HUES64 (cell line): ENCODE data around the gene CHST2.

ENCODE experiments used
- H3K27ac ChIP-seq: 2 replicates; pipeline ENCODE4 v1.7.0; 2013; ENCODE audit warnings: low read depth, low read length, inconsistent platforms
- H3K27me3 ChIP-seq: 2 replicates; pipeline ENCODE4 v1.6.1; 2013; ENCODE audit warnings: mild to moderate bottlenecking, low read length; ENCODE audit not compliant: insufficient read depth
- H3K36me3 ChIP-seq: 2 replicates; pipeline ENCODE4 v1.6.1; 2013; ENCODE audit warnings: mild to moderate bottlenecking, low read length; ENCODE audit not compliant: insufficient read depth
- H3K4me1 ChIP-seq: 2 replicates; pipeline ENCODE4 v1.6.1; 2013; ENCODE audit warnings: mild to moderate bottlenecking, low read length, moderate library complexity; ENCODE audit not compliant: insufficient read depth
- H3K4me3 ChIP-seq: 2 replicates; pipeline ENCODE4 v1.5.1; 2013; ENCODE audit warnings: mild to moderate bottlenecking, low read length, moderate library complexity
- H3K9ac ChIP-seq: 2 replicates; pipeline ENCODE4 v1.6.1; 2013; ENCODE audit warnings: mild to moderate bottlenecking, low read depth, low read length
- H3K9me3 ChIP-seq: 2 replicates; pipeline ENCODE4 v1.6.1; 2013; ENCODE audit warnings: low read depth, low read length; ENCODE audit not compliant: insufficient read depth
- WGBS: fragments of 150-250, 120-280 bp; methylation state at CpG from one replicate; pipeline ENCODE4 v1.1.7; 2013; ENCODE audit warnings: missing lambda C conversion rate; 5-methylcytosine and 5-hydroxymethylcytosine counted together

Gene CHST2

GRCh38 chr3:143081844-143082778, 37.5 kb upstream of the CHST2 start:
- WGBS = 91% methylated on average over 18 of the region's 19 CpGs
- H3K27ac ChIP-seq = no peak overlapping the region
- H3K4me3 ChIP-seq = no peak overlapping the region
- no peaks in the 10 kb centered on the region for H3K36me3 ChIP-seq
- peaks cover 4% of the 10 kb centered on the region; the same call in 1 of the 2 replicates for H3K9me3 ChIP-seq
- H3K4me1 ChIP-seq = no peaks in the 10 kb centered on the region
- H3K9ac ChIP-seq = no peak overlapping the region
- H3K27me3 ChIP-seq = no peaks in the 10 kb centered on the region

DNA sequence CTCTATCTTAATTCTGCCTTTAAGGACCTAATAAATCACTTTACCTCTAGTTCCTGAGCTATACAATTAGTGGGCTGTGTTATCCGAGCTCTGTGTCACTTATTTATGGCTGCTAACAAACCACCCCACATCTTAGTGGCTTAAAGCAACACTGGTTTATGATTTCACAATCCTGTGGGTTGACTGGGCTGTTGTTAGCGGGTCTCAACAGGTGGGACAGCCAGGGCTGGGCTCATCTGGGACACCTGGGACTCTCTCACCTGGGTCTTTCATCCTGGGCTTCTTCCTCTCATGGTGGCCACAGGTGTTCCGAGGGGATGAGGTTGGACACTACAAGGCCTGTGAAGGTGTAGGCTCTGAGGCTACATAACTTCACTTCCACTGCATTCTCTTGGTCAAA, 35.8 kb upstream of the CHST2 start:
- Histone ChIP-seq H3K4me3 (no peak overlapping the region), H3K4me1 (no peaks in the 10 kb centered on the region), H3K36me3 (no peaks in the 10 kb centered on the region), H3K9ac (no peak overlapping the region), H3K27me3 (no peaks in the 10 kb centered on the region), H3K27ac (no peak overlapping the region), H3K9me3 (peaks cover 12% of the 10 kb centered on the region; the same call in 1 of the 2 replicates)
- over 99% methylated on average over 3 of the region's 3 CpGs for WGBS

- Histone ChIP-seq H3K36me3 (no peaks in the 10 kb centered on the region), H3K4me1 (no peaks in the 10 kb centered on the region), H3K4me3 (no peak overlapping the region), H3K27me3 (no peaks in the 10 kb centered on the region), H3K9ac (no peak overlapping the region), H3K27ac (no peak overlapping the region), H3K9me3 (peaks cover 12% of the 10 kb centered on the region; the same call in 1 of the 2 replicates)
- 94% methylated on average over 16 of the region's 17 CpGs for WGBS
Measured at GRCh38 chr3:143084856-143085731, 34.5 kb upstream of the CHST2 start.

DNA sequence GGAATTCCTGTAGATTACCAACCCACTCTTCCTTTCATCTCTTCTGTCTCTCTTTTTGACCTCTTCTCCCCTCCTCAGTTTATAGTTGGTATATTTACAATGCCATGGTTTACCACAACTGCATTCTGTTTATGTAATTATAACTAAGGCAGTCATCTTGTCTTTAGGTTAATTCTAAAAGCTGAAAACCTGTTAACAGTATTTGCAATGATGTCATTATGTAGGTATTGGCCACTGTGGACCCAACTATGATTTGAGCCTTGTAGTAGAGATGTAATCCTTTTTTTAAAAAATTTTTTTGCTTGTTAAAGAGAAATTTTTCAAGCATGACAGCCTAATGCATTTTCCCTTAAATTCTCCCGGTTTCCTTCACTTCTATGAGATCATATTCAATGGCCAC, 30.7 kb upstream of the CHST2 start:
- no peaks in the 10 kb centered on the region for H3K4me1 ChIP-seq
- no peaks in the 10 kb centered on the region for H3K36me3 ChIP-seq
- H3K9me3 ChIP-seq = peaks cover 12% of the 10 kb centered on the region; the same call in 1 of the 2 replicates
- no peaks in the 10 kb centered on the region for H3K27me3 ChIP-seq
- no peak overlapping the region for H3K4me3 ChIP-seq
- H3K27ac ChIP-seq = no peak overlapping the region
- 100% methylated on average over 1 of the region's 1 CpG for WGBS
- H3K9ac ChIP-seq = no peak overlapping the region

DNA sequence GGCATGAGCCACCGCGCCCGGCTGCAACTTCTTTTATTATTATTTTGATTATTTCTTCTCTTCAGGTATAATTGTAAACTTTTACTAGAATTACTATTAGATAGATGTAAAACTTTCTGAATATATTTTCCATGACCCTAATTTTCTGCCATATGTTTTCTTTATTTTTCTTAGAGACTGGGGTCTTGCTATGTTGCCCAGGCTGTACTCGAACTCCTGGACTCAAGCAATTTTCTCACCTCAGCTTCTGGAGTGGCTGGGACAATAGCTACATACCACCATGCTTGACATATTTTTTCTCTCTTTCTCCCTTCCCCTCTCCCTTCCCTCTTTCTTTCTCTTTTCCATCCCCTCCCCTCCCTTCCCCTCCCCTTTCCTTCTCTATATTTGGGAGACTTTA, 29.6 kb upstream of the CHST2 start:
- Histone ChIP-seq H3K27ac (no peak overlapping the region), H3K9ac (no peak overlapping the region), H3K27me3 (no peaks in the 10 kb centered on the region), H3K4me1 (no peaks in the 10 kb centered on the region), H3K9me3 (peaks cover 13% of the 10 kb centered on the region; the same call in 1 of the 2 replicates), H3K36me3 (no peaks in the 10 kb centered on the region), H3K4me3 (no peak overlapping the region)
- WGBS = 88% methylated on average over 1 of the region's 4 CpGs

GRCh38 chr3:143090486-143090885, 29.1 kb upstream of the CHST2 start:
- no peaks in the 10 kb centered on the region for H3K4me1 ChIP-seq
- no peaks in the 10 kb centered on the region for H3K27me3 ChIP-seq
- H3K9ac ChIP-seq = no peak overlapping the region
- H3K27ac ChIP-seq = no peak overlapping the region
- 0 out of 2 replicates have a peak, but pooled peaks cover 10% of the 10 kb centered on the region for H3K9me3 ChIP-seq
- H3K4me3 ChIP-seq = no peak overlapping the region
- 61% methylated on average over 5 of the region's 5 CpGs for WGBS
- H3K36me3 ChIP-seq = no peaks in the 10 kb centered on the region

GRCh38 chr3:143090976-143091837, 28.4 kb upstream of the CHST2 start:
- Histone ChIP-seq H3K27me3 (no peaks in the 10 kb centered on the region), H3K9me3 (peaks cover 15% of the 10 kb centered on the region; the same call in 1 of the 2 replicates), H3K27ac (no peak overlapping the region), H3K9ac (no peak overlapping the region), H3K4me1 (no peaks in the 10 kb centered on the region), H3K4me3 (no peak overlapping the region), H3K36me3 (no peaks in the 10 kb centered on the region)
- 95% methylated on average over 9 of the region's 9 CpGs for WGBS

DNA sequence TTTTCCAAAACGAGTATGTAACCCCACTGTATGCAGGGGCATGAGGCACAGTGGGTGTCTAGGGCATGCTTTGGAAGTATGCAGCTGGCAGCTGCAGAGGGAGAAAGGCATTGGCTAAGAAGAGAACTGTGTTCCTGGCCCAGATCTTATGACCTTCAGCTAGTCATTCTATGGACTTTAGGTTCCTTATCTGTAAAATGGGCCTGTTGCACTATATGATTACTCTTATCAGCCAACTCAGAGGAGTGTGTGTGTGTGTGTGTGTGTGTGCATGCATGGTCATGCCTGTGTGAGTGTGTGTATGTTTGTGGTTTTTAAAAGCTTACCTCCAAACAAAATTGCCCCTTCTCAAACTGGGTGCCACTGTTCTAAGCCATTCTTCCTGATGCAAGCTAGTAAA, 27.4 kb upstream of the CHST2 start:
- Histone ChIP-seq H3K4me3 (no peak overlapping the region), H3K9ac (no peak overlapping the region), H3K27ac (no peak overlapping the region), H3K27me3 (no peaks in the 10 kb centered on the region), H3K36me3 (no peaks in the 10 kb centered on the region), H3K9me3 (peaks cover 23% of the 10 kb centered on the region; the same call in 1 of the 2 replicates), H3K4me1 (no peaks in the 10 kb centered on the region)
- WGBS = 88% methylated on average over 1 of the region's 1 CpG

- Histone ChIP-seq H3K36me3 (no peaks in the 10 kb centered on the region), H3K4me1 (no peaks in the 10 kb centered on the region; the same call in 1 of the 2 replicates), H3K27me3 (no peaks in the 10 kb centered on the region), H3K9me3 (peaks cover 19% of the 10 kb centered on the region; the same call in 1 of the 2 replicates), H3K9ac (no peak overlapping the region), H3K4me3 (no peak overlapping the region), H3K27ac (no peak overlapping the region)
- WGBS = 76% methylated on average over 2 of the region's 2 CpGs
Measured at GRCh38 chr3:143095813-143096212, 23.8 kb upstream of the CHST2 start.

DNA sequence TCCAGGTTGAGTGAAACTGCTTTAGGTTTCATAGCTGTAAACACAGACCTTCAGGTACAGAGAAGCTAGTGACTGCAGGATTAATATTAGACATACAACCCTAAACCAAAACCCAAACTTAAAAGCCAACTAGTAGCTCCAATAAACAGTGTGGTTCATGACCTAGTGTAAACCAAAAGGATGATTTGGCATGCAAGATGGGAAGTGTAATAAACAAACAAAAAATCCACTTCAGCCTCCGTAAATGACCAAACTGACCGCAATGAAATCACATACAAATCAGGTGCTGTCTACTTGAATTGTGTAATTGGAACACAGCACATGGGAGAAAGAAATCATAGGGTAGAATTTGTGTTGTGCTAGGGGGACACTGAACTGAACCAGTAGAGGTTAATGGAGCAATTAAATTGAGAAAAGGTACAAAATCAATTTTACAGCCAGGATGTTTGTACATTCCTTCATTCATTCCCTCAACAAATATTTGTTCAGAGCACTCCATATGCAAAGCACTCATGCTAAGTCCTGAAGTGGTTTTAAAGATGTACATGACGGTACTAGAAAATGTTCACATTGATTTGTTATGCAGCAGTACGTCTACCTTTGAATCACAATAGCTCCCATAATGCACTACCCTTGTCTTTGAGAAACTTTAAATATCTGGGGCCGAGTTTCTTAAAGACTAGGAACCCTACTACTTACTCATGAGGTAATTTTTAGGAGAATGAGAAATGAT, 21.4 kb upstream of the CHST2 start:
- no peak overlapping the region for H3K27ac ChIP-seq
- no peaks in the 10 kb centered on the region for H3K36me3 ChIP-seq
- H3K9ac ChIP-seq = no peak overlapping the region
- H3K4me3 ChIP-seq = no peak overlapping the region
- WGBS = 91% methylated on average over 4 of the region's 5 CpGs
- peaks cover 20% of the 10 kb centered on the region; the same call in 1 of the 2 replicates for H3K9me3 ChIP-seq
- H3K4me1 ChIP-seq = no peaks in the 10 kb centered on the region; the same call in 1 of the 2 replicates
- no peaks in the 10 kb centered on the region for H3K27me3 ChIP-seq
